ENCODE measurements around the gene CHAF1A. TPM values are rescaled to one million over a fixed set of nuclear protein-coding genes. Genes with fewer than 3 reads are reported as not detected.

CHAF1A gene
- total RNA-seq, 4 donors from 2014 or later = 2.4 to 11.9 (median 7.4) TPM

- peak overlapping the region in 1 of 2 donors; percentile 12 for H3K4me3 ChIP-seq
Measured at GRCh38 chr19:4391306-4391693, 11.1 kb upstream of the CHAF1A start.

GRCh38 chr19:4391701-4392483 is 10.5 kb upstream of the CHAF1A start:
- H3K4me3 ChIP-seq = peak overlapping the region in 1 of 2 donors; percentile 12
- no peaks in the 10 kb centered on the region for H3K27me3 ChIP-seq
- peak overlapping the region; percentile 19 to 92 (median 86) for H3K27ac ChIP-seq
- H3K4me1 ChIP-seq = peaks cover 10 to 98% (median 72%) of the 10 kb centered on the region in 3 donors
- H3K9me3 ChIP-seq = no peaks in the 10 kb centered on the region
- 7 to 13% methylated on average over 6 to 8 of the region's 20 CpGs for WGBS, 2 donors (ENCODE audit: low coverage in 1 of 2)
- TF ChIP-seq POLR2A (IDR thresholded peaks at IDR 0.05) (no peak), EP300 (IDR thresholded peaks at IDR 0.05) (no peak), CTCF (IDR thresholded peaks at IDR 0.05) (no peak), POLR2AphosphoS5 (IDR thresholded peaks at IDR 0.05) (peak; percentile 86)
- peaks cover 0 to 14% of the 10 kb centered on the region in 2 donors for H3K36me3 ChIP-seq
- peak; percentile 50 for ATAC-seq

More at GRCh38 chr19:4391306-4391693, 11.1 kb upstream of the CHAF1A start:
- Histone ChIP-seq H3K27ac (peak overlapping the region; percentile 19 to 92 (median 86)), H3K36me3 (peaks cover 0 to 14% of the 10 kb centered on the region in 2 donors), H3K9me3 (no peaks in the 10 kb centered on the region), H3K4me1 (peaks cover 10 to 97% (median 69%) of the 10 kb centered on the region in 3 donors), H3K27me3 (no peaks in the 10 kb centered on the region)
- ATAC-seq = no peak
- WGBS, 2 donors (ENCODE audit: low coverage in 1 of 2) = 30% methylated on average over 3 of the region's 9 CpGs; no CpG with 5 or more reads in 1 of the 2 donors
- TF ChIP-seq POLR2A (IDR thresholded peaks at IDR 0.05) = no peak
- no peak for TF ChIP-seq POLR2AphosphoS5 (IDR thresholded peaks at IDR 0.05)
- no peak for TF ChIP-seq EP300 (IDR thresholded peaks at IDR 0.05)
- no peak for TF ChIP-seq CTCF (IDR thresholded peaks at IDR 0.05)

- H3K4me1 ChIP-seq = peaks cover 11 to 99% (median 74%) of the 10 kb centered on the region in 3 donors
- H3K36me3 ChIP-seq = peaks cover 0 to 10% of the 10 kb centered on the region in 2 donors
- H3K27me3 ChIP-seq = no peaks in the 10 kb centered on the region
- ATAC-seq = peak; percentile 55
- no peak for TF ChIP-seq POLR2A (IDR thresholded peaks at IDR 0.05)
- TF ChIP-seq EP300 (IDR thresholded peaks at IDR 0.05) = no peak
- TF ChIP-seq CTCF (IDR thresholded peaks at IDR 0.05) = no peak
- no peak for TF ChIP-seq POLR2AphosphoS5 (IDR thresholded peaks at IDR 0.05)
- H3K9me3 ChIP-seq = no peaks in the 10 kb centered on the region
- H3K4me3 ChIP-seq = no peak overlapping the region
- 17 to 32% methylated on average over 2 to 6 of the region's 8 CpGs for WGBS, 2 donors (ENCODE audit: low coverage in 1 of 2)
- peak overlapping the region in 3 of 4 donors; percentile 76 to 87 (median 85) for H3K27ac ChIP-seq
Measured at GRCh38 chr19:4393947-4394590, 8.4 kb upstream of the CHAF1A start.

DNA sequence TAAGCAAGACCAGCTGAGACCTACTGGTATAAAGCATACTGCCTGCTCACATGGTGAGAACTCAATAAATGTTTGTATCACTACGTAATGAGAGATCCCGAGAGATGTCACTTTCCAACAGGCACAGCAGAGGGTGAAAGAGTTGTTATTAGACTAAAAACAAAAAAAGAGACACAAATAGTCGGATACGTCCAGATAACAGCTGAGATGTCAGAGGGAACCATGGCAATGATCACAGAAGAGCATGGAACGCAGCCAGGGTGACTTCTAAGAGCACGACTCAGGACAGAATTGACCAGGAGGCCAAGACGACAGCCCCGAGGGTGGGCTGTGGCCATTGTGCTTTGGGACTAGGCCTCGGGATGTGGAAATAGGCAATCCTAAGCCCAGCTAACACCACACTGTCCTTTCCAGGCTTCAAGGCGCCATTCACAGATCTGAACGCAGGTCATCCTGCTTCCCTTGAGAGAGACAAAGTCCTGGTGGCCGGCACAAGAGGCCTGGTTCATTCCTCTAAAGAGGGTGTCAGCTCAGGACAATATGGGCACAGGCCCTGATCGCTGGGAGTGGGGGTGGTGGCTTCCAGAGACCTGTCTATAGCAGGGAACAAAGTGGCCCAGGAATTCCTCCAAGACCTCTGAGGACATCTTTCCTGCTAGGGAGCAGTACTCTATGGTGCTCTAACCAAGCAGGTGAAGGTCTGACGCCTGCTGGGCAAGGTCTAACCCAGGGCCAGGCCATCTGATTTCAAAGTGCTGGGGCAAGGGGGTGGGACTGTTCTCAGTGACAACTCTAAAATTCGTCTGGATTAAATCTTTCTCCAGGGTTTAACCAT is 5.3 kb upstream of the CHAF1A start:
- no peaks in the 10 kb centered on the region for H3K9me3 ChIP-seq
- H3K27ac ChIP-seq = peak overlapping the region in 3 of 4 donors; percentile 44 to 68 (median 55)
- H3K36me3 ChIP-seq = peaks cover 0 to 10% of the 10 kb centered on the region in 2 donors
- H3K4me3 ChIP-seq = no peak overlapping the region
- H3K4me1 ChIP-seq = peaks cover 3 to 90% (median 46%) of the 10 kb centered on the region in 3 donors
- TF ChIP-seq POLR2AphosphoS5 (IDR thresholded peaks at IDR 0.05) = no peak
- no peak for TF ChIP-seq POLR2A (IDR thresholded peaks at IDR 0.05)
- no peak for TF ChIP-seq EP300 (IDR thresholded peaks at IDR 0.05)
- no peak for TF ChIP-seq CTCF (IDR thresholded peaks at IDR 0.05)
- 44 to 48% methylated on average over 10 to 11 of the region's 15 CpGs for WGBS, 2 donors (ENCODE audit: low coverage in 1 of 2)
- H3K27me3 ChIP-seq = no peaks in the 10 kb centered on the region
- no peak for ATAC-seq

Data from gastroesophageal sphincter (tissue), 4 donors.